ENCODE results near the gene GM2A.
"Not testable (repeated sequence)": the region's sequence is repeated elsewhere in the genome, so short reads cannot be mapped to it uniquely, and the experiment has no call there.

Gene GM2A

DNA sequence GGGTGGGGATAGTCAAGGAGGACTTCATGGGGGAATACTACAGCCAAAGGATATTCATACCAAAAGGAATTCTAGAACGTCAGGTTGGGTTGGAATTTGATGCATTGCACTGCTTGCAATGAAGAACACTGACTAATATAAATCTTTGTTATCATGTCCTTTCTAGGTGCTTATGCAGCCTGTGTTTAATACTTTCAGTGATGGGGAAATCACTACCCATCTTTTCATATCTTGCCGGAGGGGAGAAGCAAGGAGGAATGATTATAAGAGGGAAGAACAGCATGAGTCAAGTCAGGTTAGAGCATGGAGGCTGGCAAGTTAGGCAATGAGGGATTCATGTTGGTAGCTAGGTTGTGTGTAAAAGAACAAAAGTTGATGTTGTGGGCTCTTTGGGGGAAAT is 24.0 kb upstream of the GM2A start:
- no peak for DNase-seq

DNA sequence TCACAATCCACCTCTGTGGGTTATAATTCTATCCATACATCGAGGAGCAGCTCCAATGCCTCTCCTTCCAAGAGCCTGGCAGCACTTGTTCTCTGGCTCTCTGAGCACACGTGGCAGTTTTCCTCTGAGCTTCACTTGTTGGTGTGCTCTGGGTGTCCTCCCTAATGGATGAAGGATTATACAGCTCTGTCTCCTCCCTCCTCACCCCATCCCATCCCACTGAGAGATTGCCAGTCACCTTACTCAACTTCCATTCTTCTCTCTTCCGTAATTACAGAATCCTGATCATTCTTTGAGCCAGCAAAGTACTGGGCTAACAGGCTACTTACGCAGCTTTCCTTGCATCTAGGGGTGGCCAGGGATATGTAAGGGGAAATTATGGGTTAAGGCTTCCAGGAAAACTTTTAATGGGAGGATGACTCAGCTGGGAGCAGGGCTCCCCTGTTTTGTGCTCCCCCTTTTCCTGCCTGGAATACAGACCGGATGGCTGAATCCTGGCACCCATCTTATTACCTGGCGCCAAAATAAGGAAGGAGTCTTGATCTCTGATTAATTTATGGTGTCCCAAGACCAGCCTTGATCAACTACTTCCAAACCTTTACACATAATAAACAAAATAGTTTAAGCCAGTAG is 22.8 kb upstream of the GM2A start:
- DNase-seq, result no peak

DNA sequence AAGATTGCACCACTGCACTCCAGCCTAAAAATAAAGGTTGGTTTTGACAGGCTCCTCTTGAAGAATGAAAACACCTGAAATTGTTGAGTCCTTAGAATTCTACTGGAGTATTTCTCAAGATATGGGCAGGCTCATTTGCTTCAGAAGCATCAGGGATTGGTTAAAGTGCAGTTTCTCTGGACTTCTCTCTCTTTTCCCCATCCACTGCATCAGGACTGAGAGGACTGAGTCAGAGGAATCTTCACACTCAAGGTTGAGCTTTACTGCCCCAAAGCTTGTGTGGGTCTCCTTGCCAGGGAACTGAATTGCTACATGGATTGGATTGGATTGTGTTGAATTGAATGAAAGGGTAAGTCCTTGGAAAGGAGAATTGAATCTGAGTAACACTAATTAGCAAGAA is 21.6 kb upstream of the GM2A start:
- DNase-seq, result no peak

DNA sequence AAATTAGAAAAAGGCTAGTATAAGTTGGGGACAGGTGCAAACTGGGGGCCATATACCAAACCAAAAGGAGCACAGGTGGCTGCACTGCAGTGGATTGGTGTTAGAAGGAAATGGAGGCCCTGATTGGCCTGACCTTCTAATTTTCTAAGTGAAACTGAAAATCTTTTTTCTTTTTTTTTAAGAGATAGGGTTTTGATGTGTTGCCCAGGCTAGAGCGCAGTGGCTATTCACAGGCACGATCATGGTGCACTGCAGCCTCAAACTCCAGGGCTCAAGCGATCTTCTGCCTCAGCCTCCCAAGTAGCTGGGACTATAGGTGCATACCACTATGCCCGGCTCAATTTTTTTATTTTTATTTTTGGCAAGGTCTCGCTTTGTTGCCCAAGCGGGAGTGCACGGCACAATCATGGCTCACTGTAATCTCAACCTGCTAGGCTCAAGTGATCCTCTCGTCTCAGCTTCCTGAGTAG is 19.3 kb upstream of the GM2A start:
- DNase-seq, result no peak

DNA sequence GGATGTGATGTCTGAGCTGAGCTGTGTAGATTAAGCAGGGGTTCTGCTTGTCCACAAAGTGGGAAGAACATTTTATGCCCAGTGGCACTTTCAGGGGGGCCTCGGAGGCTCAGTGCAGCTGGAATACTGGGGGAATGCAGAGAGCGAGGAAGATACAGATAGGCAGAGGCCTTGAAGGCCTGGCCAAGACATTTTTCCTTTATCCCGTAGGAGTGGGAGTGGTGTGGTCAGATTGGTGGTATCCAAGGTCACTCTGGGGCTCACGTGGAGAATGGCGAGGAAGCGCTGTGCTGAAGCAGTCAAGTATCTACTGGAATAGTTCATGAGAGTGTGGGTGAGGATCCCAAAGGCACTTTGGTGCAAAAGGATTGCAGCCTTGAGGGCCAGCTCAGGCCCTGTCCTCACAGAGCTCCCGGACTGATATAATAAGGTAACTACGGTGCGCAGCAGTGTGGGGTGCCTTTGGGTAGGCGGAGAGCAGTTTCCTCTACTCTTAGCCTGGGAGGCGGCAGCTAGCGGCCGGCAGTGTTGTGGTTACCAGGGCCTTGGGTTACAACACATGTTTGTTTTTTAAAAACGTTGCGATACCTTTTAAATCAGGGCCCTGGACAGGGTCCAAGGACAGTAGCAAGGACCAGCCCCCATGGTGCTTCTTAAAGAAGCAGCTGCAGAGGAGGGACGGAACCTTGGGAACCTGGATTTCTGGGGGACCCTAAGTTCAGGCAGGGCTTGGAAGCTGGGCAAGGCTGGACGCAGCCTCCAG is 18.3 kb upstream of the GM2A start:
- peak in 3 of 6 experiments; percentile 11 to 41 (median 13) for DNase-seq

DNA sequence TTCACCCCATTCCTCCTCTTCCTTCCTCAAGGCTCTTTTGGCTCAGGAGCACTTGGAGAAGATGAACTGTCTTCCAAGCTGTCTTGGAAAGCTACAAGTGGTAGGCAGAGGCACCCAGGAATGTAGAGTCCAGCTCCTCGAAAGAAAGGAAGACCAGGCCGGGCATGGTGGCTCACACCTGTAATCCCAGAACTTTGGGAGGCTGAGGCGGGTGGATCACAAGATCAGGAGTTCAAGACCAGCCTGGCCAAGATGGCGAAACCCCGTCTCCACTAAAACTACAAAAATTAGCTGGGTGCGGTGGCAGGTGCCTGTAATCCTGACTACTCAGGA is 17.8 kb upstream of the GM2A start:
- not testable (repeated sequence) for DNase-seq

DNA sequence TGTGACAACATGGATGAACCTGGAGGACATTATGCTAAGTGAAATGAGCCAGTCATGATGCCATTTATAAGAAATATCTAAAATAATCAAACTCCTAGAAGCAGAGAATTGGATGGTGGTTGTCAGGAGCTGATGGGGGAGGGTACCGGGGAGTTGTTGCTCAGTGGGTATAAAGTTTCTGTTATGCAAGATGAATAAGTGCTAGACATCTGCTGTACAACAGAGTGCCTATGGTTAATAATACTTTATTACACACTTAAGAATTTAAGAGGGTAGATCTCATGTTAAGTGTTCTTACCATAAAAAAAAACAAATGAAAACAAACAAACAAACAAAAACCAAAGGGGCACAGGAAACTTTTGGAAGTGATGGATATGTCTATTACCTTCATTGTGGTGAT is 16.1 kb upstream of the GM2A start:
- DNase-seq, result no peak

DNA sequence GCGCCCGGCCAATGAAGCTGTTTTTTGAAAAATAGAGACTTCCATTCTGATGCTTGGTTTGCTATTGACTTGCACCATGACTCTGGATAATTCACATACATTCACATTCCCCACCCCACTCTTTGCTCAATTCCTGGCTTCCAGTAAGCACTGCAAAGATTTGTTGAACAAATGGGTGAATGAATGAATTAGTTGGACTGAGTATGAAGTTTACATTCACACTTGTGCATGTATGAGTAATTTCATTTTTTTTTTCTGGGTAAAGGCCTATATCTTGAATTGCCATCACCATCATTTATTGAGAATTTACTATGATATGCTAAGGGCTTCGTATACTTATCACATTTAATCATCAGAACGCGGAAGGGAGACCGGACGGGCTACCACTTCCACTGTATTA is 15.3 kb upstream of the GM2A start:
- no peak for DNase-seq

DNA sequence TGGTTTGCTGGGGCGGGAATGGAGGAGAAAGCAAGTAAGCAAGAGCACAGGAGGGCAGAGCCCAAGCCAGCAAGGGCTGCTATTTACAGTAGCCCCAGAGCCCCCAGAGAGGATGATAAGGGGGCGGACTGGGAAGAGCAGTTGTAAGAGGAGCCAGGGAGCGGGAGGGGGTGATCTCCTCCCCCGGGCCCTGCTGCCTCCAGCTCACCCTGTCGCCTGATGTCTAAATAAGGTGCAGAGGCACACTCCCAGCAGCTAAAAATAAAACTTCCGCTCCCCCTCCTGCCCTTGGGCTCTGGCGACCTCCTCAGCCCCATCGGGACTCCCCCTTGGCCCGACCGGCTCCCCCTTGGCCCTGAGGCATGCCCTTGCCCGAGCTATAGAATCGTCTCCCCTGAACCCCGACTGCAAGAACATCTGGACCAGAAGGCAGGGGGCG is 14.7 kb upstream of the GM2A start:
- no peak for DNase-seq

DNA sequence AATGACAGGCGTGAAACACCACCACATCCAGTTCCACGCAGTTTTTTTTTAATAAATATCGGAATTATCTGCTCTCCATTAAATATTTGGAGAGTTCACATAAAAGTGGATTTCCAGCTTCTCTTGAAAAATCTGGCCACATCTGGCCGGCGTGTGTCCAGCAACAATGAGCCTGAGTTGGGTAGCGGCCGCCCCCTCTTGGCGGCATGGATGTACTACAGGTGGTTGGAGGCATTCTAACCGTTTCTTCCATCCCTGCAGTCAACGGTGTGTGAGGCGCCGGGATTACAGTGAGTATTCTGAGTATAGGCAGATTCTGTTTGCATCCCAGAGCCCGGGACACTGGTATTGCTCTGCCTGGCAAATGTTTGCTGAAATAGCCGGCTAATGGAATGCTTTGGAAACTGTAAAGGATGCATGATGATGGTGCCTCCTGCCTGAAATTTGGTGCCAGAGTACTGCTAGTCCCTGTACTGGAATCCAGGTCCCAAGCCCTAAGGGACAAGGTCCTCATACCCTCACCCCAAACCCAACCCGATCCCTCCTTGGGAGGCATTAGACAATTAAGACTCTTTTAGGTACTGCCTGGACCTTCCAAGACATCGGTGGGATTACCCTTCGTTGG is 13.6 kb upstream of the GM2A start:
- DNase-seq, result peak in 5 of 6 experiments; percentile 15 to 59 (median 44)

DNA sequence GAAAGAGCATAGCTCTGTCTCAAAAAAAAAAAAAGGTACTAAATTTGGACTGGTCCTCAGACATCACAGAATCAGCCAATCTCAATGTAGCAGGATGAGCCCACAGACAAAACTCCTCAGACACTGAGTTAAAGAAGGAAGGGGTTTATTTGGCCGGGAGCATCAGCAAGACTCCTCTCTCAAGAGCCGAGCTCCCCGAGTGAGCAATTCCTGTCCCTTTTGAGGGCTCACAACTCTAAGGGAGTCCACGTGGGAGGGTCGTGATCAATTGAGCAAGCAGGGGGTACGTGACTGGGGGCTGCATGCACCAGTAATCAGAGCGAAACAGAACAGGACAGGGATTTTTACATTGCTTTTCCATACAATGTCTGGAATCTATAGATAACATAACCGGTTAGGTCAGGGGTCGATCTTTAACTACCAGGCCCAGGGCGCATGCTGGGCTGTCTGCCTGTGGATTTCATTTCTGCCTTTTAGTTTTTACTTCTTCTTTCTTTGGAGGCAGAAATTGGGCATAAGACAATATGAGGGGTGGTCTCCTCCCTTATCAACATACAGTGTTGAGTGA is 12.6 kb upstream of the GM2A start:
- DNase-seq, result not testable (repeated sequence)

DNA sequence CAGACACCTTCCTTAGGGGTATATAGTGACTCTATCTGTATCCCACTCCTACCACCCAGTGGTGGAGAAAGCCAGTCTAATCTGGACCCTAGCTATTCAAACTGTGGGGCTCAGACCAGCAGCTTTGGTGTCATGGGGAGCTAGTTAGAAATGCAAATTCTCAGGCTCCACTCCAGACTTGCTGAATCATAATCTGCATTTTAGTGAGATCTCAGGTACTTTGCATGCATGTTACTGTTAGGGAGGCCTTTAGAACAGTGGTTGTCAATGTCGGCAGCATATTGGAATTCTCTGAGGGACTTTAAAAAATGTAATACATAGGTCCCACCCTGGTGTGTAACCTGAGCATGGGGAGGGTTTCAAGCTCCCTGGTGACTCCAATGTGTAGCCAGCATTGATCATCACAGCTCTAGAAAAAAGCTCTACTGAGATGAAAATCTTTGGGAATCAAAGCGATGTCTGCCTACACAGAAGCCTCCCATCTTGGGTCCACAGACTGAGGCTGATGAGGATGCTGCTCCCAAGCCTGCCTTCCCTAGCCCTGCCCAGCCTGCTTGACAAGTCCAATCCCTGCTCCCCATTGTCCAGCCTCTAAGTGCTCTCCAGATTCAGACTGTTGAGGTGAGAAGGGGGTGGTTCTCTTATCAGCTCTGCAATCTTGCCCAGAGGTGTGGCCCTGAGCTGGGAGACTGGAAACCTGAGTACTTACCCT is 11.9 kb upstream of the GM2A start:
- no peak for DNase-seq

DNA sequence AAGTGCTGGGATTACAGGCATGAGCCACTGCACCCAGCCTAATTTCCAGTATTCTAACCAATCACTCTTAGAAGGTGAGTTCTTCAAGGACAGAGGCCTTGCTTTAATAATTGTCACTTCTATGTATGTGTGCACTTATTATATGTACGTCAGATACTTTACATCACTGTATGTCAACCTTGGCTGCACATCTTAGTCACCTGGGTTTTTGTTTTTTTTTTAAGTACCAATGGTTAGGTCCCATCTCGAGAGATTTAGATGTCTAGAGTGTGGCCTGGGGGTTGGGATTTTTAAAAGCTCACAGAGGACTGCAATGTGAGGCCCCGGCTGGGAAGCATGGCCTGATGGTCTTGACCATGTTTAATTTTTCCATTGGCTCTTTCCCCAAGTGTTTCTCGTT is 9.9 kb upstream of the GM2A start:
- DNase-seq, result no peak

DNA sequence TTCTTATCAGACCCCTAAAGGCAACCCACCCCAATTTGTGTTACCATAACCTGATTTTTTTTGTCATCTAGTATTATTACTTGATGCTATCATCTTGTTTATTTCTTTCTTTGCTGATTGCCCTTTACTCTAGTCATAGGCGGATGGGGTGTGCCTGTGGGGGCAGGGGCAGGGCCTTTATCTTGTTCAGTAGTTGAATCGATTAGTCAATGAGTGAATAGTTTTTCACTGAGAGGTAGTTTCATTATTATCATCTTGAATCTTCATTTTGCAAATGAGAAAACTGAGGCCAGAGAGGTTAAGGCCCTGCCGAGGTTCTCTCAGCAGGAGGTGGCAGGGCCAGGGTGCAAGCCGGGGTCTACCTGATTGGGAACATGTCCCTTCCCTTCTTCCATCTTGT is 9.4 kb upstream of the GM2A start:
- DNase-seq, result no peak

DNA sequence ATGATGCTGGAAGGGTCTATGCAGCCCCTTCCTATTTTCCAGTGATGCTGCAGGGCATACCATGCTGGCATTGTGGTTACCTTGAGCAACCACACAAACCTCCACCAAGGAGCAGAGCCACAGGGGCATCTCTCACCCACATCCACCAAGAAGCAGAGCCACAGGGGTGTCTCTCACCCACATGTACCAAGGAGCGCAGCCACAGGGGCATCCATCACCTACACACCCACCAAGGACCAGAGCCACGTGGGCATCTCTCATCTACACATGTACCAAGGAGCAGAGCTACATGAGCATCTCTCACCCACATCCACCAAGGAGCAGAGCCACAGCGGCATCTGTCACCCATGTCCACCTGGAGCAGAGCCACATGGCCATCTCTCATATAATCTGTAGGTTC is 8.8 kb upstream of the GM2A start:
- DNase-seq, result no peak

DNA sequence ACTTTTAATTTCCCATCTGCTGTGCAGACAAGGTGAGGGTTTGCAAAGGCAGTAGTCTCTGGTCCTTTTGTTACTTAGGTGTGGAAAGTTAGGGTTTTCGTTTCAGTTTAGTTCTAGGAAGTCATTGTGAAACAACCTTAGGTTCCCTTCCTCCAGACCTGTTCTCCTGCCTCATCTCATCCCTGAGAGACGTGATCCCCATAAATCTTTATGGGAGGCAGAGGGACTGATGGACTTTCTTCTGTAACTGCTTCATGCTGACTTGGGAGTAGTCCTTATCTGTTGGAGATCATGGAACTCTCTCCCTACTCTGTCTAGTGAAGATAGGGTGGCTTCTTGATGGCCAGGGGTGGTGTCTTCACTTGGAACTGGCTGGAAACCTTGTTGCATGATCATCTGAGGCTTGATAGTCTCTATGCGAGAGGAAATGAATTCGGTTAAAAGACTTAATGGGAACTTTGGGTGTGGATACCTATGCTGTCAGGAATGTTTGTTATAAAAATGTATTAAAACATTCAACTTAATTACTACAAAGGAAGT is 7.2 kb upstream of the GM2A start:
- no peak for DNase-seq

DNA sequence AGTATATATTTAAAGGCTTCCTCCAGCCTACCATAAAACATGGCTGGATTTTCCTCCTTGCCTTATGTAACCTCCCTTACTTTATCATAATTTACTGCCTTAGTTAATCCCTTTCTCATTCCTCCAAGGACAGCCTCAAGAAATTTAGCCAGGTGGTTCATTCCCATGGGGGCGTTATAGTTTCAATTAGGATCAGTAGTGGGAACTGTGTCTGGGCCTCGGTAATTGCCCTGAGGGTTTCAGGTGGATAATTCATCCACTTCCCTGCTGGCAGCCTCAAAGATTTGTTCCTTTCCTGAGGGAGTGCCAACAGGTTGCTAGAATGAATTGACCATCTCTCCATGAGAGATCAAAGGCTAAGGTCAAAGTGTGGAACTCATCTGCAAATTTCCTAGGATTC is 4.3 kb upstream of the GM2A start:
- no peak for DNase-seq

DNA sequence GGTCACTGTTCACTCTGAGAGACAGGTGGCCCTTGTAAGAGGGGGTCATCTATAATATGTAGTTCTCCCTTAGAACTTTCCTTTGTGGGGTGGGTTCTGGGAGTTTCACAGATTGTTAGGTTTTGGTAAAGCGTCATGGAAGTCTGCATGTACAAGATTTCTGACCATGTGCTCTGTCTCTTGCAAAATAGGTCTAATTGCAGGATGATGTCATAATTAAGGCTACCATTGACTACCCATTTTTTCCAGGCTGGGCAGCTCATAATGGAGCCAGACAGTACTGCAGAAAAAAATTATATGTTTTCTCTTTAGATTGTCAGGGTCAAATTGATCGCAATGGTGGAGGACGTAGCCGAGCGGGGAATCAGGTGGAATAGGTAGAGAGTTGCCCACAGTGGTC is 3.7 kb upstream of the GM2A start:
- DNase-seq, result no peak

DNA sequence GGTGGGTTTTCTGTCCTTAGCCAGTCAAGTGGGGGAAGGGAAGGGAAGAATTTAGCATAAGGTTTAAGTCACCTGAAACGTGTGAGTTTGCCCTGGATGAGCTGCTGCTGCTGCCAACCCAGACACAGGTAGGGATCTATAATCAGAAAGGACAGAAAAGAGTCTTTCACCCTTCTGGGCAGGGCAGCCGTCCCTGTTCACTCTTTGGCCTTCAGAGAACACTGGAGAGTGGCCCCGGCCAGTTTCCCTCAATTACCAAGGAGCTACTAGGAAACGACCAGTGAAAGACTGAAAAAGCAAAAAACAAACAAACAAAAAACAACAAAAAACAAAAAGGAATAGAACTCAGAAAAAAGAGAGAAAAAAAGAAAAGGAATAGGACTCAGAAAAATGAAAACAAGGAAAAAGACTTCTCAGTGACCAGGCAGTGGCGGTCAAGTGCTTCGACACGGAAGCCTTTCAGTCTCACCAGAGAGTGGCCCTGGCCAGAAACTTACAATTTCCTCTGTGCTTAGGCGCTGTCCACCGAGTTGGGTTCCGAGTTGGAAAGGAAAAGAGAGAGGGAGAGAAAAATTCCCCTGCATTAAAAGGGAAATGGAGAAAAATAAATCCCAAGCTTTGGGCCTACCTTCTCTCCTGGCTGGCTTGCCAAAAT is 2.5 kb upstream of the GM2A start:
- DNase-seq, result no peak

DNA sequence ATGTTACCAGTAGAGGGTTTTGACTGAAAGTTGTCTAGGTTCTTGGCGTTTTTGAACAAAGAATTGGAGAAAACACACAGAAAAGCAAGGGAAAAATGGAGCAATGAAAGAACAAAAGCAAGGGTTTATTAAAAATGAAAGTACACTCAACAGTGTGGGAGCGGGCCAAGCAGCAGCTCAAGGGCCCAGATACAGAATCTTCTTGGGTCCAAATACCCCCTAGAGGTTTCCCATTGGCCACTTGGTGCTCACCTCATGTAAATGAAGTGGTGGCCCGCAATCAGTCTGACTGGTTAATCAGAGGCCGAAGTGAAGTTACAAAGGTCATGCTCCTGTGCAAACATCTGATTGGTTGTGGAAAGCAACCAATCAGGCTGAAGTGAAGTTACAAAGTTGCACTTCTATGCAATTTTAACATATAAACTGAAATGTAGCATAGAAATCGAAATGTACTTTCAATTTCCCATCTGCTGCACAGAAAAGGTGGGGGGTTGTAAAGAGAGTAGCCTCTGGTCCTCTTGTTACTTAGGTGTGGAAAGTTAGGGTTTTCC is 1.9 kb upstream of the GM2A start:
- DNase-seq, result no peak

DNA sequence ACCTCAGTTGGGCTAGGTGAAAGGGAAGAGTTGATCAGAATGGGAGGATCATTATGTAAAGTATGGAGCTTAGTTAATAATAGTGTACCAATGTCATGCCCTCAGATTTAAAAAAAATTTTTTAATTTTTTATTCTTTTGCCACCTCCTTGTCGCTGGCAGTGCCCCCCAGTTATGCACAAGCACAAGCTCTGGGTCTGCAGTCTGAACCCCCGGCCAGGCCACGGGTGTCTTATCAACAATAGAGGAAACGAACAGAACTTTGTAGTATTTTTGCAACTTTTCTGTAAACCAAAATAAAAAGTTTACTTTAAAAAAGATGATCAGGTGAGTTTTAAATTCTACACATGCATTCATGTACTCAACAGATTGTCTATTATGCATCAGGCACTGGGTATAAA is 1.4 kb upstream of the GM2A start:
- DNase-seq, result no peak

DNA sequence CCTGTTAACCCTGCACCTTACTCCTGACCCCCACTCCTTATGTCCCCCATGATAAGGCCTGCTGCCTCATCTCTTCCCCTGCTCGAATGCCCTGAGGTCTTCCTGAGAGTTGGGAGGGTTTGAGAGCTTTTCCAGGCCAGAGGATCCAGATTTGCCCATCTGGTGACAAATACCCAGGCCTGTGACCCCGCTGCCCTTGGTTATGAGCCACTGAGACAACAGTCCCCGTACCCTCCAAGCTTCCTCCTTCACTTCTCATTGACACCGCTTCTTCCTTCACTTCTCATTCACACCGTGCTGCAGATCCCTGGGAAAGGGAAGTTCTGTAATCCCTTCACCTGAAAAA is 593 bp downstream of the GM2A start:
- DNase-seq, result no peak
